WTC11 (cell line): Measurements from ENCODE around the gene AFAP1L2. TPM values are rescaled to one million over a fixed set of nuclear protein-coding genes. Genes with fewer than 3 reads are reported as not detected.

ENCODE experiments used
- ATAC-seq: fragments of 200-7000 bp; cut with Tn5 transposase; 2 replicates; pipeline ENCODE4 v1.10.0; 2021; ENCODE audit warnings: mild to moderate bottlenecking, moderate library complexity
- CTCF ChIA-PET: fragments of 300-600 bp; sonication (Branson Sonifier 250); formaldehyde crosslinking; loops from one replicate; lab custom pipeline; 2021; ENCODE audit warnings: antibody characterized with exemption; lab: Charles Lee
- POLR2A ChIA-PET: fragments of 350-600 bp; sonication (Branson Sonifier 250); formaldehyde crosslinking; loops from one replicate; lab custom pipeline; 2021; ENCODE audit warnings: antibody characterized with exemption; lab: Charles Lee
- DNase-seq: peaks from one replicate; pipeline ENCODE4 v3.0.0; 2021; ENCODE audit warnings: low spot score
- H3K27ac Mint-ChIP-seq: 2 replicates; pipeline ENCODE4 v1.8.0; 2021; ENCODE audit warnings: mixed read lengths
- H3K27me3 Mint-ChIP-seq: 2 replicates; pipeline ENCODE4 v1.8.0; 2021; ENCODE audit warnings: low read depth, mild to moderate bottlenecking, moderate library complexity, mixed read lengths
- H3K36me3 Mint-ChIP-seq: 2 replicates; pipeline ENCODE4 v1.8.0; 2021; ENCODE audit warnings: mixed read lengths
- H3K4me1 Mint-ChIP-seq: 2 replicates; pipeline ENCODE4 v1.8.0; 2022; ENCODE audit warnings: mixed read lengths
- H3K4me3 Mint-ChIP-seq: 2 replicates; pipeline ENCODE4 v1.8.0; 2021; ENCODE audit warnings: mild to moderate bottlenecking, moderate library complexity, mixed read lengths
- H3K9me3 Mint-ChIP-seq: 2 replicates; pipeline ENCODE4 v1.8.0; 2021; ENCODE audit warnings: mixed read lengths
- CDX4 ChIP-seq: fragments of 250-450 bp; sonication (Bioruptor Pico); IDR thresholded peaks from 2 replicates; pipeline ENCODE4 v1.9.0; 2021; ENCODE audit warnings: moderate library complexity, mild to moderate bottlenecking, inconsistent platforms, borderline replicate concordance
- E2F4 ChIP-seq: sonication (generic); formaldehyde crosslinking; IDR thresholded peaks from 2 replicates; pipeline ENCODE4 v1.8.1; 2022; ENCODE audit warnings: low read depth, mild to moderate bottlenecking, moderate library complexity, missing genetic modification reagents, borderline replicate concordance
- EMX1 ChIP-seq: fragments of 250-450 bp; sonication (Bioruptor Pico); IDR thresholded peaks from 2 replicates; pipeline ENCODE4 v1.8.0; 2021; ENCODE audit warnings: mild to moderate bottlenecking
- FOXJ3 ChIP-seq: sonication (generic); formaldehyde crosslinking; IDR thresholded peaks from 2 replicates; pipeline ENCODE4 v1.9.0; 2021; ENCODE audit warnings: missing genetic modification reagents, mild to moderate bottlenecking, borderline replicate concordance
- FOXP4 ChIP-seq: sonication (generic); formaldehyde crosslinking; IDR thresholded peaks from 2 replicates; pipeline ENCODE4 v1.8.0; 2022; ENCODE audit warnings: mild to moderate bottlenecking, missing genetic modification reagents
- HMGXB4 ChIP-seq: sonication (generic); formaldehyde crosslinking; IDR thresholded peaks from 2 replicates; pipeline ENCODE4 v1.8.1; 2023; ENCODE audit warnings: mild to moderate bottlenecking, moderate library complexity, missing genetic modification reagents
- IRF2 ChIP-seq: sonication (generic); formaldehyde crosslinking; IDR thresholded peaks from 2 replicates; pipeline ENCODE4 v1.8.0; 2022; ENCODE audit warnings: low read depth, missing genetic modification reagents, borderline replicate concordance
- JUN ChIP-seq: sonication (generic); formaldehyde crosslinking; IDR thresholded peaks from 2 replicates; pipeline ENCODE4 v1.8.0; 2023; ENCODE audit warnings: mild to moderate bottlenecking, missing genetic modification reagents
- PRRX2 ChIP-seq: fragments of 250-450 bp; sonication (Bioruptor Pico); IDR thresholded peaks from 2 replicates; pipeline ENCODE4 v1.8.0; 2021; ENCODE audit warnings: mild to moderate bottlenecking
- SMAD4 ChIP-seq: sonication (generic); formaldehyde crosslinking; IDR thresholded peaks from 2 replicates; pipeline ENCODE4 v1.8.0; 2022; ENCODE audit warnings: mild to moderate bottlenecking, missing genetic modification reagents
- TEAD1 ChIP-seq: sonication (generic); formaldehyde crosslinking; IDR thresholded peaks from 2 replicates; pipeline ENCODE4 v1.8.0; 2022; ENCODE audit warnings: mild to moderate bottlenecking, missing genetic modification reagents
- ZNF121 ChIP-seq: sonication (generic); formaldehyde crosslinking; IDR thresholded peaks from 2 replicates; pipeline ENCODE4 v1.8.0; 2023; ENCODE audit warnings: missing genetic modification reagents
- total RNA-seq: library from RNA; stranded (reverse); gene quantifications from 3 replicates; pipeline ENCODE4 v1.2.3, GENCODE V29; 2021
- TF ChIP-seq, protein P1 (sequence below): sonication (generic); formaldehyde crosslinking; IDR thresholded peaks from 2 replicates; pipeline ENCODE4 v1.8.1; 2023; ENCODE audit warnings: mild to moderate bottlenecking, missing genetic modification reagents, moderate library complexity
- TF ChIP-seq, protein P2 (sequence below): sonication (generic); formaldehyde crosslinking; IDR thresholded peaks from 2 replicates; pipeline ENCODE4 v1.8.0; 2023; ENCODE audit warnings: missing genetic modification reagents, mild to moderate bottlenecking, borderline replicate concordance

Gene AFAP1L2
- total RNA-seq, 1 experiment from 2014 or later, result 5.0 TPM

DNA sequence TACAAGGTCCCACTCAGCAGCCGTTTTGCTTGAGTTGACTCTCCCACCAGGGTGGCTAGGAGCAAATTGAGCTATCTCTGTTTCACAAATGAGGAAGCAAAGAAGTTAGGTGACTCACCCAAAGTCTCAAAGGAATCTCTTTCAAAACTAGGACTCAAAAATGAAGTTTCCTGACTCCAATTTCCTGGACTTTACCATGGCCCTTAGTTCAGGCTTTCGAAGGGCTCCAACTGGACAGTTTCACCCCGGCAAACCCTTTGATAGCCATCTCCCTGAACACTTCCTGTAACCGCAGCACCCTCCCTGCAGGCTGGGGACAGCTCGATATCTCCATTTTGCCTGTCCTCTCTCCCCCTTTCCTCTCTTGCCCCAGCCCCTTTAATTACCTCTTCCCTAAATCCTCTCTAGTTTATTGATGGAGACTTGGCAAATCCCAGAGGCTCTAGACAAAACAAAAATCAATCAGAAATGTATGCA lies 4.7 kb upstream of the AFAP1L2 start:
- ChIA-PET POLR2A (no interaction called here), CTCF (interaction anchor here (1.4 to 3.4 kb wide), 5 partner anchors 22 to 105 kb away, joined by 3 to 26 read pairs (median 6); no protein-coding TSS in a partner anchor)
- H3K4me1 Mint-ChIP-seq, result peaks cover 32% of the 10 kb centered on the region
- no peak for DNase-seq
- ATAC-seq, result no peak
- H3K27me3 Mint-ChIP-seq, result peaks cover 40% of the 10 kb centered on the region
- no peaks in the 10 kb centered on the region for H3K36me3 Mint-ChIP-seq
- no peak for TF ChIP-seq ZNF121 (CRISPR knock-in tag)
- TF ChIP-seq JUN, result no peak
- TF ChIP-seq PRRX2 (CRISPR knock-in tag), result no peak
- no peak for TF ChIP-seq HMGXB4 (CRISPR knock-in tag)
- TF ChIP-seq IRF2 (CRISPR knock-in tag), result no peak
- no peak overlapping the region for H3K27ac Mint-ChIP-seq
- peaks cover 9% of the 10 kb centered on the region for H3K9me3 Mint-ChIP-seq
- H3K4me3 Mint-ChIP-seq, result no peak overlapping the region

- Mint-ChIP-seq H3K27me3 (peaks cover 46% of the 10 kb centered on the region), H3K4me1 (peaks cover 32% of the 10 kb centered on the region), H3K4me3 (no peak overlapping the region), H3K27ac (no peak overlapping the region), H3K9me3 (peaks cover 9% of the 10 kb centered on the region), H3K36me3 (no peaks in the 10 kb centered on the region)
- POLR2A ChIA-PET, result no interaction called here
- no peak for ATAC-seq
- CTCF ChIA-PET, result interaction anchor here (1.4 to 3.4 kb wide), 6 partner anchors 19 to 105 kb away, joined by 3 to 26 read pairs (median 6); no protein-coding TSS in a partner anchor
- no peak for TF ChIP-seq E2F4 (CRISPR knock-in tag)
- TF ChIP-seq EMX1 (CRISPR knock-in tag), result no peak
- no peak for TF ChIP-seq FOXJ3 (CRISPR knock-in tag)
- TF ChIP-seq FOXP4 (CRISPR knock-in tag), result no peak
- TF ChIP-seq TEAD1 (CRISPR knock-in tag), result no peak
- TF ChIP-seq CDX4 (CRISPR knock-in tag), result no peak
- TF ChIP-seq, protein P1, sequence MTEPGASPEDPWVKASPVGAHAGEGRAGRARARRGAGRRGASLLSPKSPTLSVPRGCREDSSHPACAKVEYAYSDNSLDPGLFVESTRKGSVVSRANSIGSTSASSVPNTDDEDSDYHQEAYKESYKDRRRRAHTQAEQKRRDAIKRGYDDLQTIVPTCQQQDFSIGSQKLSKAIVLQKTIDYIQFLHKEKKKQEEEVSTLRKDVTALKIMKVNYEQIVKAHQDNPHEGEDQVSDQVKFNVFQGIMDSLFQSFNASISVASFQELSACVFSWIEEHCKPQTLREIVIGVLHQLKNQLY, result no peak
- TF ChIP-seq, protein P2, sequence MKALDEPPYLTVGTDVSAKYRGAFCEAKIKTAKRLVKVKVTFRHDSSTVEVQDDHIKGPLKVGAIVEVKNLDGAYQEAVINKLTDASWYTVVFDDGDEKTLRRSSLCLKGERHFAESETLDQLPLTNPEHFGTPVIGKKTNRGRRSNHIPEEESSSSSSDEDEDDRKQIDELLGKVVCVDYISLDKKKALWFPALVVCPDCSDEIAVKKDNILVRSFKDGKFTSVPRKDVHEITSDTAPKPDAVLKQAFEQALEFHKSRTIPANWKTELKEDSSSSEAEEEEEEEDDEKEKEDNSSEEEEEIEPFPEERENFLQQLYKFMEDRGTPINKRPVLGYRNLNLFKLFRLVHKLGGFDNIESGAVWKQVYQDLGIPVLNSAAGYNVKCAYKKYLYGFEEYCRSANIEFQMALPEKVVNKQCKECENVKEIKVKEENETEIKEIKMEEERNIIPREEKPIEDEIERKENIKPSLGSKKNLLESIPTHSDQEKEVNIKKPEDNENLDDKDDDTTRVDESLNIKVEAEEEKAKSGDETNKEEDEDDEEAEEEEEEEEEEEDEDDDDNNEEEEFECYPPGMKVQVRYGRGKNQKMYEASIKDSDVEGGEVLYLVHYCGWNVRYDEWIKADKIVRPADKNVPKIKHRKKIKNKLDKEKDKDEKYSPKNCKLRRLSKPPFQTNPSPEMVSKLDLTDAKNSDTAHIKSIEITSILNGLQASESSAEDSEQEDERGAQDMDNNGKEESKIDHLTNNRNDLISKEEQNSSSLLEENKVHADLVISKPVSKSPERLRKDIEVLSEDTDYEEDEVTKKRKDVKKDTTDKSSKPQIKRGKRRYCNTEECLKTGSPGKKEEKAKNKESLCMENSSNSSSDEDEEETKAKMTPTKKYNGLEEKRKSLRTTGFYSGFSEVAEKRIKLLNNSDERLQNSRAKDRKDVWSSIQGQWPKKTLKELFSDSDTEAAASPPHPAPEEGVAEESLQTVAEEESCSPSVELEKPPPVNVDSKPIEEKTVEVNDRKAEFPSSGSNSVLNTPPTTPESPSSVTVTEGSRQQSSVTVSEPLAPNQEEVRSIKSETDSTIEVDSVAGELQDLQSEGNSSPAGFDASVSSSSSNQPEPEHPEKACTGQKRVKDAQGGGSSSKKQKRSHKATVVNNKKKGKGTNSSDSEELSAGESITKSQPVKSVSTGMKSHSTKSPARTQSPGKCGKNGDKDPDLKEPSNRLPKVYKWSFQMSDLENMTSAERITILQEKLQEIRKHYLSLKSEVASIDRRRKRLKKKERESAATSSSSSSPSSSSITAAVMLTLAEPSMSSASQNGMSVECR (CRISPR knock-in tag), result no peak
- TF ChIP-seq SMAD4 (CRISPR knock-in tag), result no peak
- DNase-seq, result no peak
Observed at GRCh38 chr10:114408112-114408967, 4.0 kb upstream of the AFAP1L2 start.
